22Rv1 (cell line): ENCODE results near the gene MED26.
A peak's percentile ranks its signal among the peaks of the same experiment; 100 is the strongest.

Source experiments
- H3K27ac ChIP-seq: fragments of 450-650 bp; 2 replicates; pipeline ENCODE4 v1.5.1; 2017
- CTCF ChIP-seq: fragments of 450-650 bp; IDR thresholded peaks from 2 replicates; pipeline ENCODE4 v1.5.1; 2017; ENCODE audit warnings: mild to moderate bottlenecking
- ZFX ChIP-seq: fragments of 450-650 bp; IDR thresholded peaks from 2 replicates; pipeline ENCODE4 v1.6.1; 2017; ENCODE audit warnings: antibody characterized with exemption, borderline replicate concordance

Gene MED26

DNA sequence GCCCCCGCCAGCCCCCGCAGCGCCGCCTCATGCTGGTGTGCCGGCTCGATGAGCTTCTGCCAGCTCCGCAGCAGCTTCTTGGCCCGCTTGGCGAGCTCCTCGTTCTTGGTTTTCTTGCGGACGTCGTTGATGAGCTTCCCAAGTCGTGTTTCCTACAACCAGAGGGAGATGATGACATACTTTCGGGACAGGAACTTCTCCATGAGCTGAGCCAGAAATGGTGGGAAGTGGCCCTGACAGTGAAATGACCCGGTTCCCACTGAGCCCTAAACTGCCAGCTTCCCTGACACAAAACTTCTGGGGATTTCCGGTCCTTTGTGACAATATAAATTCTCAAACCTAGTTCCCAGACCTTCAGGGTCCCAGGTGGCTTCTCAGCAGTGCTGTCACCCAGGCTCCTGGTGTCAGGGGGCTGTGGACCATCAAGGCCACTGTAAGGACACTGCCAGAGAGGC lies 50.4 kb downstream of the MED26 start:
- TF ChIP-seq ZFX (no peak), CTCF (no peak)
- H3K27ac ChIP-seq, result no peak overlapping the region

- H3K27ac ChIP-seq, result no peak overlapping the region
- TF ChIP-seq CTCF (no peak), ZFX (no peak)
These were observed 51.1 kb downstream of the MED26 start for GRCh38 chr19:16576690-16577530.

GRCh38 chr19:16575861-16576689 lies 51.9 kb downstream of the MED26 start:
- no peak overlapping the region for H3K27ac ChIP-seq
- TF ChIP-seq CTCF (no peak), ZFX (no peak)

DNA sequence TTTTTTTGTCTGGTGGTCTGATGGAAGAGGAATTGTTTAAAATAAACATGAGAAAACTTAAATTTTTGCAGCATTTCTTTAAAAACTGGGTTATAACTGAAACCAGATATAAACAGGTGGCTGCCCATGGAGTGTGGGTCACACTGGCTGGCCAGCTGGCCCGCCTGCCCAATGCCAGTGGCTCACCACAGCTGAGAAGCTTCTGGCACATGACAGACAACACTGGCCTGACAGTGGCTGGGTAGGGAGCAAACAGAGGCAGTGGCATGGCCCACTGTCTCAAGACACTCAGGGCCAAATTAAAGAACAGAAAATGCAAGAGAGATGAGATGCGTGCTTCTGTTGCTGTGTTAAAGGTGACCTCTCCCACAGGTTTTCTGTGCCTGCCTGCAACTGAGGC lies 52.7 kb downstream of the MED26 start:
- no peak for TF ChIP-seq ZFX
- no peak for TF ChIP-seq CTCF
- H3K27ac ChIP-seq, result no peak overlapping the region

DNA sequence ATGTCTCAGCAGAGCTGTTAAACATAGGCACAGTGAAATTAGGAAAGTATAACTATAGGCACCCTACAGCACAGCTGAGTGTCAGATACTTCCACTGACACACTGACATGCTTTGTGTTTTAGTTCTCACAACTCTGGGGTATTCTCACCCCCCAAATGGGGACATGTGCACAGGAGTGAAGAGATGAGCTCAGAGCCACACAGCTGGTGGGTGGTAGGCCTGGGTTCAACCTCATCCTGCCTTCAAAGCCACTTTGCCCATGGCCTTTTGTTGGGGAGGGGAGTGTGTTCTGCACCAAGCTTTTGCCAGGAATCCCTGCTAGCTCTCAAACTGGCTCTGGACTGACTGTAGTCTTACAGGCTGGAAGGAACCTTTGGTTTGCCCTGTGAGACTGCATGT lies 54.1 kb downstream of the MED26 start:
- TF ChIP-seq CTCF, result no peak
- H3K27ac ChIP-seq, result 0 out of 2 replicates have a peak overlapping the region, but pooled peaks have one; percentile 12

- H3K27ac ChIP-seq, result peak overlapping the region; percentile 83
These were observed 54.7 kb downstream of the MED26 start for GRCh38 chr19:16573296-16573695.

More at GRCh38 chr19:16573296-16573695, 54.7 kb downstream of the MED26 start:
- TF ChIP-seq ZFX, result no peak
- TF ChIP-seq CTCF, result no peak
